IMR-90 (cell line): ENCODE measurements around the gene KDM4B. TPM values are rescaled to one million over a fixed set of nuclear protein-coding genes. Genes with fewer than 3 reads are reported as not detected.
A peak's percentile ranks its signal among the peaks of the same experiment; 100 is the strongest.

ENCODE experiments used
- ATAC-seq: fragments of 200-7000 bp; cut with Tn5 transposase; 2 replicates; pipeline ENCODE4 v1.9.1; 2020; ENCODE audit warnings: low read depth, mild to moderate bottlenecking, moderate library complexity
- BruUV-seq: library from RNA; stranded (reverse); fragments of 400-500 nt; replicated peaks from 2 replicates; lab custom pipeline; 2021; lab: Mats Ljungman, UMichigan
- CTCF ChIA-PET: fragments of 300-600 bp; formaldehyde crosslinking; extraction: SDS; loops from one replicate; lab custom pipeline; 2021; ENCODE audit warnings: antibody characterized with exemption; lab: Yijun Ruan, JAX
- POLR2A ChIA-PET: fragments of 300-600 bp; sonication (Branson Sonifier 250); formaldehyde crosslinking; loops from one replicate; lab custom pipeline; 2022; ENCODE audit warnings: antibody characterized with exemption; ENCODE audit not compliant: unreplicated experiment; lab: Charles Lee
- DNase-seq: peaks from one replicate; pipeline ENCODE4 v3.0.0; 2013
- H2AFZ ChIP-seq: replicated peaks from 2 replicates; pipeline ENCODE3; 2013; ENCODE audit warnings: low read length, mild to moderate bottlenecking; ENCODE audit not compliant: poor library complexity
- H2AK5ac ChIP-seq: 2 replicates; pipeline ENCODE4 v1.6.1; 2013; ENCODE audit warnings: low read depth, low read length, inconsistent platforms
- H2AK9ac ChIP-seq: replicated peaks from 2 replicates; pipeline ENCODE3; 2013; ENCODE audit warnings: mild to moderate bottlenecking, low read depth, low read length, moderate library complexity; ENCODE audit not compliant: poor library complexity
- H2BK120ac ChIP-seq: 2 replicates; pipeline ENCODE4 v1.6.1; 2013; ENCODE audit warnings: low read depth, low read length, inconsistent platforms
- H2BK15ac ChIP-seq: 3 replicates; pipeline ENCODE4 v1.6.1; 2013; ENCODE audit warnings: low read depth, low read length, inconsistent platforms
- H2BK20ac ChIP-seq: 2 replicates; pipeline ENCODE4 v1.6.1; 2013; ENCODE audit warnings: low read depth, mild to moderate bottlenecking, inconsistent platforms, low read length, moderate library complexity
- H2BK5ac ChIP-seq: 2 replicates; pipeline ENCODE4 v1.6.1; 2013; ENCODE audit warnings: mild to moderate bottlenecking, low read depth, low read length, inconsistent platforms; ENCODE audit not compliant: poor library complexity, severe bottlenecking
- H3K14ac ChIP-seq: replicated peaks from 2 replicates; pipeline ENCODE4 v1.6.1; 2013; ENCODE audit warnings: low read depth, low read length, inconsistent platforms
- H3K18ac ChIP-seq: 2 replicates; pipeline ENCODE4 v1.6.1; 2013; ENCODE audit warnings: low read depth, low read length, control low read depth
- H3K23ac ChIP-seq: 2 replicates; pipeline ENCODE4 v1.6.1; 2013; ENCODE audit warnings: low read depth, low read length, inconsistent platforms
- H3K27ac ChIP-seq: 2 replicates; pipeline ENCODE4 v1.5.1; 2013; ENCODE audit warnings: mild to moderate bottlenecking, control low read depth, low read length; ENCODE audit not compliant: insufficient read depth
- H3K27me3 ChIP-seq: 2 replicates; pipeline ENCODE4 v1.6.1; 2013; ENCODE audit warnings: low read length; ENCODE audit not compliant: control insufficient read depth, insufficient read depth
- H3K36me3 ChIP-seq: 2 replicates; pipeline ENCODE4 v1.6.1; 2013; ENCODE audit warnings: low read length, mixed read lengths; ENCODE audit not compliant: control insufficient read depth, insufficient read depth
- H3K4ac ChIP-seq: 2 replicates; pipeline ENCODE4 v1.6.1; 2013; ENCODE audit warnings: low read depth, low read length, inconsistent platforms
- H3K4me1 ChIP-seq: 2 replicates; pipeline ENCODE4 v1.6.1; 2013; ENCODE audit warnings: low read length, mixed read lengths; ENCODE audit not compliant: control insufficient read depth, insufficient read depth
- H3K4me2 ChIP-seq: 2 replicates; pipeline ENCODE4 v1.6.1; 2013; ENCODE audit warnings: low read depth, mild to moderate bottlenecking, control low read depth, low read length, moderate library complexity
- H3K4me3 ChIP-seq: 2 replicates; pipeline ENCODE4 v1.5.1; 2013; ENCODE audit warnings: low read depth, mild to moderate bottlenecking, control low read depth, low read length, moderate library complexity; ENCODE audit not compliant: insufficient read depth
- H3K56ac ChIP-seq: 2 replicates; pipeline ENCODE4 v1.6.1; 2013; ENCODE audit warnings: low read length, inconsistent platforms; ENCODE audit not compliant: insufficient read depth; ENCODE audit errors: extremely low read depth
- H3K79me1 ChIP-seq, 2 experiments: 2 replicates each; pipeline ENCODE4 v1.6.1; 2013; ENCODE audit warnings: low read length in 2 of 2, inconsistent platforms in 1 of 2, low read depth in 1 of 2
- H3K9ac ChIP-seq: 2 replicates; pipeline ENCODE4 v1.6.1; 2013; ENCODE audit warnings: low read depth, low read length, control low read depth
- H3K9me1 ChIP-seq: 2 replicates; pipeline ENCODE4 v1.6.1; 2013; ENCODE audit warnings: low read length, inconsistent platforms; ENCODE audit not compliant: insufficient read depth
- H3K9me3 ChIP-seq: 2 replicates; pipeline ENCODE4 v1.6.1; 2013; ENCODE audit warnings: low read length; ENCODE audit not compliant: control insufficient read depth, insufficient read depth
- H4K20me1 ChIP-seq: 2 replicates; pipeline ENCODE4 v1.6.1; 2013; ENCODE audit warnings: low read length, inconsistent platforms; ENCODE audit not compliant: insufficient read depth
- H4K5ac ChIP-seq: 2 replicates; pipeline ENCODE4 v1.6.1; 2013; ENCODE audit warnings: mild to moderate bottlenecking, low read depth, low read length, control low read depth
- H4K8ac ChIP-seq, 2 experiments: 2 replicates each; pipeline ENCODE4 v1.6.1; 2013; ENCODE audit warnings: low read depth in 2 of 2, low read length in 2 of 2, control low read depth in 1 of 2, inconsistent platforms in 1 of 2
- H4K91ac ChIP-seq: 2 replicates; pipeline ENCODE4 v1.6.1; 2013; ENCODE audit warnings: low read depth, low read length, inconsistent platforms; ENCODE audit not compliant: insufficient read depth
- BHLHE40 ChIP-seq: fragments of 150-350 bp; IDR thresholded peaks from 2 replicates; pipeline ENCODE4 v1.6.1; 2016; ENCODE audit warnings: mild to moderate bottlenecking, low read depth, low read length
- MAZ ChIP-seq: IDR thresholded peaks from 2 replicates; pipeline ENCODE4 v1.6.1; 2012; ENCODE audit warnings: low read depth, mild to moderate bottlenecking, low read length, improper control_type of control experiment, moderate library complexity, borderline replicate concordance
- MXI1 ChIP-seq: IDR thresholded peaks from 2 replicates; pipeline ENCODE4 v1.6.1; 2012; ENCODE audit warnings: low read depth, mild to moderate bottlenecking, low read length, moderate library complexity, borderline replicate concordance
- NFE2L2 ChIP-seq: fragments of 150-350 bp; IDR thresholded peaks from 2 replicates; pipeline ENCODE4 v1.6.1; 2016; ENCODE audit warnings: low read depth, mild to moderate bottlenecking, low read length
- POLR2A ChIP-seq: IDR thresholded peaks from 2 replicates; pipeline ENCODE4 v1.6.1; 2012; ENCODE audit warnings: mild to moderate bottlenecking, low read depth, low read length
- RCOR1 ChIP-seq: IDR thresholded peaks from 2 replicates; pipeline ENCODE4 v1.6.1; 2012; ENCODE audit warnings: mild to moderate bottlenecking, low read length, improper control_type of control experiment; ENCODE audit not compliant: insufficient replicate concordance
- WGBS, 2 experiments: methylation state at CpG; one replicate each; pipeline versions ENCODE4 v1.1.5 to v1.1.7; 2013; ENCODE audit warnings: missing lambda C conversion rate in 2 of 2; ENCODE audit not compliant: insufficient read length in 1 of 2; ENCODE audit errors: extremely low coverage in 2 of 2; 5-methylcytosine and 5-hydroxymethylcytosine counted together
- dilution Hi-C: fragments of 300-500 bp; cut with HindIII; formaldehyde crosslinking; loops from one replicate; pipeline ENCODE4 v1.14.3; 2018; ENCODE audit warnings: low sequenced_read_pairs; ENCODE audit not compliant: unreplicated experiment
- in situ Hi-C: fragments of 300-500 bp; cut with MboI; formaldehyde crosslinking; loops from 3 replicates; pipeline ENCODE4 v1.14.3; 2019; ENCODE audit warnings: low sequenced_read_pairs, inconsistent platforms, mixed read lengths
- intact Hi-C: fragments of 100-400 bp; cut with micrococcal nuclease; formaldehyde crosslinking; loops from 2 replicates; pipeline ENCODE4 v1.10.0; 2022
- polyA plus RNA-seq, 3 experiments: library from polyadenylated mRNA; depleted of rRNA; stranded (reverse); fragments of >200 nt; gene quantifications; 2 replicates each; pipeline ENCODE4 v1.2.3, GENCODE V29; 2012; ENCODE audit warnings: low replicate concordance in 1 of 3
- total RNA-seq: library from RNA; depleted of rRNA; stranded (reverse); fragments of >200 nt; gene quantifications from 2 replicates; pipeline ENCODE4 v1.2.3, GENCODE V29; 2012
- TF ChIP-seq, protein P1 (sequence below): fragments of 150-350 bp; IDR thresholded peaks from 2 replicates; pipeline ENCODE4 v1.6.1; 2016; ENCODE audit warnings: low read depth, mild to moderate bottlenecking, low read length, moderate library complexity, borderline replicate concordance

Gene KDM4B
- total and polyA plus RNA-seq, 2 of the 4 experiments (the other 2 are of a cell fraction) = 5.0 to 17.9 TPM

DNA sequence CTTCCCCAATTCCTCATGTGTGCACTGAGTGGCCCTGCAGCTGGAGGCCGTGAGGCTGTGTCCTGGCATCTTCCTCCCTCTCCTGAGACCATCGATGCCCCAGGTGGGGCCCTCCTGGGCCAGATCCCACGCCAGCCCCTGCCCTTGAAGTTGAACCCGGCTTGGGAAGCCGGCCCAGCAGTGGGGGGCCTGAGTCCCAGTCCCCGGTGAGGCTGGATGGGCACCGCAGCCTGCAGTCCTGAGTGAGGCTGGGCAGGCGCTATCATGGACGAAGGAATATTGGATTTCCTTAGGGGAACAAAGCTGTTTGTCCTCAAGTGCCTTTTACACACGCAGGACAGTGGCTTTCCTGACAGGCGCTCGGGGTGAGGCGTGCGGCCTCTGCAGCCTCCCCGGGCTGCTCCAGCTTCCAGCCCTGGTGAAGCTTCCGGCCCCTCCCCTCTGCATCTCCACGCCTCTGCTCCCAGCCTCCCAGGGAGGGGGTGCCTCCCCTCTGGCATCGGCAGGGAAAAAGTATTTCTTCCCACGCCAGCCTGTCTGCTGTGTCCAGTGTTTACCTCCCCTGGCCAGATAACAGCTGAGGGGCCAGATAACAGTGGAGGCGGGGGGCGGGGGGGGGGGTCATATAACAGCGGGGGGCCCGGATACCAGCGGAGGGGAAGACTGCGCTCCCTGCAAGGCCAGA, 159.5 kb downstream of the KDM4B start:
- POLR2A ChIA-PET = no interaction called here
- Histone ChIP-seq H4K8ac (peak overlapping the region in 1 of 2 experiments; percentile 7; a peak in 1 of 4 replicates), H2AK5ac (0 out of 2 replicates have a peak overlapping the region, but pooled peaks have one; percentile 10), H2BK5ac (no peak overlapping the region), H2BK20ac (no peak overlapping the region), H3K4me2 (no peak overlapping the region), H2AK9ac (peak overlapping the region; percentile 0), H3K4ac (peak overlapping the region; percentile 14; the same call in 1 of the 2 replicates), H3K27ac (peak overlapping the region; percentile 26; the same call in 1 of the 2 replicates), H3K56ac (no peak overlapping the region), H3K23ac (0 out of 2 replicates have a peak overlapping the region, but pooled peaks have one; percentile 8), H3K9me1 (no peaks in the 10 kb centered on the region; the same call in 1 of the 2 replicates), H4K20me1 (peaks cover 14% of the 10 kb centered on the region), H3K36me3 (peaks cover 24% of the 10 kb centered on the region; the same call in 1 of the 2 replicates), H3K14ac (0 out of 2 replicates have a peak overlapping the region, but pooled peaks have one; percentile 3), H4K5ac (no peak overlapping the region), H2BK15ac (no peak overlapping the region), H3K18ac (no peak overlapping the region), H3K79me1 (peaks cover 3 to 15% of the 10 kb centered on the region in 2 experiments; a peak in 2 of 4 replicates), H3K4me1 (peaks cover 22% of the 10 kb centered on the region), H2AFZ (peak overlapping the region; percentile 1), H3K9me3 (no peaks in the 10 kb centered on the region), H3K27me3 (no peaks in the 10 kb centered on the region), H3K4me3 (no peak overlapping the region), H2BK120ac (peak overlapping the region; percentile 5; the same call in 1 of the 2 replicates), H4K91ac (peak overlapping the region; percentile 12; the same call in 1 of the 2 replicates), H3K9ac (peak overlapping the region; percentile 52; the same call in 1 of the 2 replicates)
- TF ChIP-seq RCOR1 = no peak
- TF ChIP-seq, protein P1, sequence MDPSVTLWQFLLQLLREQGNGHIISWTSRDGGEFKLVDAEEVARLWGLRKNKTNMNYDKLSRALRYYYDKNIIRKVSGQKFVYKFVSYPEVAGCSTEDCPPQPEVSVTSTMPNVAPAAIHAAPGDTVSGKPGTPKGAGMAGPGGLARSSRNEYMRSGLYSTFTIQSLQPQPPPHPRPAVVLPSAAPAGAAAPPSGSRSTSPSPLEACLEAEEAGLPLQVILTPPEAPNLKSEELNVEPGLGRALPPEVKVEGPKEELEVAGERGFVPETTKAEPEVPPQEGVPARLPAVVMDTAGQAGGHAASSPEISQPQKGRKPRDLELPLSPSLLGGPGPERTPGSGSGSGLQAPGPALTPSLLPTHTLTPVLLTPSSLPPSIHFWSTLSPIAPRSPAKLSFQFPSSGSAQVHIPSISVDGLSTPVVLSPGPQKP = no peak
- TF ChIP-seq POLR2A = 0 out of 2 replicates have a peak, but pooled peaks have one; percentile 22
- peak; percentile 76 for TF ChIP-seq MXI1
- TF ChIP-seq BHLHE40 = peak; percentile 40; the same call in 1 of the 2 replicates
- peak; percentile 97 for TF ChIP-seq MAZ
- no peak for TF ChIP-seq NFE2L2
- peak; percentile 75 for DNase-seq
- peak; percentile 96 for ATAC-seq
- BruUV-seq = no TSS peak
- in situ Hi-C loops (no loop called here), intact Hi-C loops (no loop called here), dilution Hi-C loops (no loop called here)
- CTCF ChIA-PET = no interaction called here
- 6% methylated on average over 11 of the region's 25 CpGs; no CpG with 5 or more reads in 1 of the 2 experiments for WGBS, 2 experiments
